ENCODE measurements around the gene PINLYP. TPM values are rescaled to one million over a fixed set of nuclear protein-coding genes. Genes with fewer than 3 reads are reported as not detected.
"Not testable (repeated sequence)": the region's sequence is repeated elsewhere in the genome, so short reads cannot be mapped to it uniquely, and the experiment has no call there.

Gene PINLYP
- total RNA-seq, 1 donor from 2014 or later, result 2.2 TPM

DNA sequence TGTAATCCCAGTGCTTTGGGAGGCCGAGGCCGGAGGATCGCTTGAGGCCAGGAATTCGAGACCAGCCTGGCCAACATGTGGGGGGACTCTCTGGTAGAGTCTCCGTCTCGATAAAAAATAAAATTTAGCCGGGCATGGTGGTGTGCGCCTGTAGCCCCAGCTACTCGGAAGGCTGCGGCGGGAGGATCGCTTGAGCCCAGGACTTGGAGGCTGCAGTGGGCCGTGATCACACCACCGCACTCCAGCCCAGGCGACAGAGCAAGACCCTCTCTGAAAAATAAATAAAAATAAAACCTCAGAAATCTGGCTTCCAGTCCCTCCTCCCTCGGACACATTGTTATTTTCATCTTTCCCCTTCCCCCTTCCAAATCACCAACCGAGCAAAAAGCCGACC is 20.0 kb downstream of the PINLYP start:
- intact Hi-C loops (cut with DNase I), result loop anchor here (10.0 kb wide), 1 partner anchor 131 kb away; the partner anchor contains the start of gene LYPD3
- DNase-seq (ENCODE audit: missing footprints) (peak; percentile 75), ATAC-seq (peak; percentile 4)

DNA sequence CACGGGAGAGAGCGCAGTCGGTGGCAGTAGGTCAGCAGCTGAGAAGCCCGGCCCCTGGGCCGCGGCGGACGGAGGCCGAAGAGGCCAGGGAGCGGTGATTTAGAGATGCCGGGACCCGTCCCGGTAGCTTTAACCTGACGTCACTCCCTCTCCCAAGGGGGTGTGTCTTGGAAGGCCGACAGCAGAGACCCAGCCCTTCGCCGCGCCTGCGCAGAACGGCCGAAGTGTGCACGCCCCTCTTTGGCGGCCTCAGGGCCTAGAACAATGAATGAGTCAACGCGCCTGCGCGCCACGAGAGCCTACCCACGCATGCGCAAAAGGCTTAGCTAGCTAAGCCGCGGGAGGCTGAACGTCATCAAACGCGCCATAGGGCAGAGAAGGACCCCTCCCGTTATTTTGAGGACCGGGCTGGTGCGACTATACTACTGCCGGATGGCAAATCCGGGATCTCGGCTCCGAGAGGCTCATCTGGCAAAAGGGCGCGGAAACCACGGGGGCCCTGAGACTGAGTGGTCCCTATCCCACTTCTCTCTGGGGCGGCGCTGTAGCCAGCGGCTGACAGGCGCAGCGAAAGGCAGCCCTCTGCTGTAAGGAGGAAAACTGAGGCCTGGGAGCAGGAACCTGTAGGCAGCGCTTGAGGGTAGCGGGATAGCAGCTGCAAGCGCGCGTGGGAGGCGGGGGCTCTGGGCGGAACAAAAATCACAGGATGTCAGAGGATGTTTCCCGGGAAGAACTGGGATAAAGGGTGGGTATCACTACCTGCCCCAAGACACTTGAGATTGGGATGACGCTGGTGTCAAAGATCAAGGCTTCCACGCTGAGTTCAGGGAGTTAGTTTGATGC is 20.6 kb downstream of the PINLYP start, which contains the start of the genes IRGQ and ZNF576:
TSS of gene IRGQ (minus strand) at position 136 of the 843 bp plus-strand sequence. CDS start 796 bp downstream, outside the sequence.
TSS of gene ZNF576 (plus strand) at position 597 of the 843 bp plus-strand sequence. CDS start 514 bp downstream, outside the sequence.
- ATAC-seq, result peak; percentile 95
- intact Hi-C loops (cut with DNase I), result loop anchor here (1.0 to 10.0 kb wide), 4 partner anchors 21 to 131 kb away; partner anchors contain the start of genes LYPD3, PINLYP, XRCC1 and ZNF428
- DNase-seq (ENCODE audit: missing footprints), result peak; percentile 100

DNA sequence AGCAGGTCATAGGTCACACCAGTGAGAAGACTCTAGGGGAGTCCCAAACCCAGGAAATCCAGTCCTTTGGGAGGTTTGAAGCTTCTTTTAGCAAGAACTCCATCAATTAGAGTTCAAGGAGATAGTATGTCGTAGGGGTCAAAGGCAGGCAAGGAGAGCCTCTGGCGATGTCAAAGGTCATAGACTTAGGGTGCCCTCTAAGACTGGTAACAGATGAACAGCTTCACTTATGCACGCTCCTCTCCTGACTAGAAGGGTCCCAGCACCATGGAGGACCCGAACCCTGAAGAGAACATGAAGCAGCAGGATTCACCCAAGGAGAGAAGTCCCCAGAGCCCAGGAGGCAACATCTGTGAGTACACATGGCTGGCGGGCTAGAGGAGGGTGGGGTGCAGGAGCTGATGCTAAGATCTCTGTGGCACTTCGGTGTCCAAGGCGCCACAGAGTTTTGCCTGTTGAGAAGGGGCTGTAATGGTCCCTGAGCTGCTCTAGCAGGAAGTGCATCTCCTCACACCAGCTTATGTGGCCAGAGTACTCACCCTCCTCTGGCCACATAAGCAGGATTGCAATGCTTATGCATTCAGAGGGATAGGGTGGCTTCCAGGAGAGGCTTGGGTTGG is 21.4 kb downstream of the PINLYP start:
- DNase-seq (ENCODE audit: missing footprints) (no peak), ATAC-seq (no peak)
- intact Hi-C loops (cut with DNase I), result loop anchor here (1.0 to 10.0 kb wide), 4 partner anchors 22 to 132 kb away; partner anchors contain the start of genes LYPD3, PINLYP, XRCC1 and ZNF428

DNA sequence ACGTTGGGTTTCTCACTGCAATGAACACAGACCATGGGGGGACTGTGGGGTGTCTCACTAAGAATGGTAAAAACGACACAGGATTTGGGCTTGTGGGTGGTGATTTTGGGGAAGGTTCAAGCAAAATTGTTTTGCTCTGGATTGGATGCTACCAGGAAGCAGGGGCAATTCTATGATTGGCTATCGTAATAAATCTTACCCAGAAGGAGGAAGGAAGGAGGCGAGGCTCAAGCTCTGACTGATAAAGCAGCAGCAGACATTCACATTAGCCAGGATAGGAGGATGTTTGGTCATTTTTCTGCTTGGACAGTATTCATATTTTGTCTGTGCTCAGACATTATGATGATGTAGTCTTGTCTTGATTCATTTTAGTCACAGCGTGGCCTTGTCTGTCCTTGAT is 22.3 kb downstream of the PINLYP start:
- intact Hi-C loops (cut with DNase I), result loop anchor here (10.0 kb wide), 1 partner anchor 133 kb away; the partner anchor contains the start of gene LYPD3
- ATAC-seq, result no peak

DNA sequence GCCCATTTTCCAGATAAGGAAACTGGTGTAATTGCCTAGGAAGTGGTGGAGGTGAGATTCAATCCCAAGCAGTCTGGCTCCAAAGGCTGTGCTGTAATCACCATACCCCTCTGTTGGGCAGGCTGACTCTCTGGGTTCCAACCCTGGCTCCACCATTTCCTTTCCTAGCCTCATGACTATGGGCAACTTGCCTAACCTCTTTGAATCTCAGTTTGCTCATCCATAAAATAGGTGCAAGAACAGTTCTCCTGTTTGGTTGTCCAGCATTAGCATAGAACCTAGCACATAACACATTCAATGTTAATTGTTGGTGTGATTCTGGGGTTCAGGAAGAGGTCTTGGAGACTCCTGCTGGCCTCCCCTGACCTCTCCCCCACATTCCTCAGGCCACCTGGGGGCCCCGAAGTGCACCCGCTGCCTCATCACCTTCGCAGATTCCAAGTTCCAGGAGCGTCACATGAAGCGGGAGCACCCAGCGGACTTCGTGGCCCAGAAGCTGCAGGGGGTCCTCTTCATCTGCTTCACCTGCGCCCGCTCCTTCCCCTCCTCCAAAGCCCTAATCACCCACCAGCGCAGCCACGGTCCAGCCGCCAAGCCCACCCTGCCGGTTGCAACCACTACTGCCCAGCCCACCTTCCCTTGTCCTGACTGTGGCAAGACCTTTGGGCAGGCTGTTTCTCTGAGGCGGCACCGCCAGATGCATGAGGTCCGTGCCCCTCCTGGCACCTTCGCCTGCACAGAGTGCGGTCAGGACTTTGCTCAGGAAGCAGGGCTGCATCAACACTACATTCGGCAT is 23.0 kb downstream of the PINLYP start:
- ATAC-seq (no peak), DNase-seq (ENCODE audit: missing footprints) (no peak)
- intact Hi-C loops (cut with DNase I), result loop anchor here (10.0 kb wide), 1 partner anchor 134 kb away; the partner anchor contains the start of gene LYPD3

More for the DNA sequence above, 22.3 kb downstream of the PINLYP start:
- DNase-seq (ENCODE audit: missing footprints), result no peak

DNA sequence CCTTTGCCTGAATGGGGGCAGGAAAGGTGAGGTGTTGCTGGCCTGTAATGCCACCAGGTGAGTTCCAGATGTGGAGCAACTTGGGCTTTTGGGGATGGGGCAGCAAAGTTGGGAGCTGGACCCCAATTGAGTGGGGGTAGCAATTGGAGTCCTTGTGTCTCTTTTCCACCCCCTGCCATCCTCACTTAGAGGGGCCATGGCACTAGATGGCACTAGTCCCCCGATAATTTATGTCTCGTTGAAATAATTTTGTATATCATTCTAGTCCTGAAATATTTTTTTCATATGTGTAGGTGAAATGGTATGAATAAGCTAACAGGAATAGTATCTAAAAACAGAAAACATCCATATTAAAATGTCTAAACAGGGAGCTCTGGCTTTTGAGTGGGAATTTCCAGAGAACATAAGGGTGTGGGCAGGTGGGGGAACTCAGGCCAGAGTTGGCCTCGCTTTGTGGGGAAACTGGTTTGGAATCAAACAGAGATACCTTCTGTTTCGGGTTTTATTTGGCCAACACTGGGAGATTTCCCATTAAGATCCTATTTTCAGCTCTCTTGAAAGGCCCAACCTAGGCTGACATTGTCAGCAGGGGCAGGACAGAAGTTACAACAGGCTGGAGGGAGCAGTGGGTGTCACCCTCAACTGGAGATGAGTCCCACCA is 24.2 kb downstream of the PINLYP start:
- ATAC-seq (no peak), DNase-seq (ENCODE audit: missing footprints) (no peak)
- intact Hi-C loops (cut with DNase I), result loop anchor here (10.0 kb wide), 1 partner anchor 135 kb away; the partner anchor contains the start of gene LYPD3

DNA sequence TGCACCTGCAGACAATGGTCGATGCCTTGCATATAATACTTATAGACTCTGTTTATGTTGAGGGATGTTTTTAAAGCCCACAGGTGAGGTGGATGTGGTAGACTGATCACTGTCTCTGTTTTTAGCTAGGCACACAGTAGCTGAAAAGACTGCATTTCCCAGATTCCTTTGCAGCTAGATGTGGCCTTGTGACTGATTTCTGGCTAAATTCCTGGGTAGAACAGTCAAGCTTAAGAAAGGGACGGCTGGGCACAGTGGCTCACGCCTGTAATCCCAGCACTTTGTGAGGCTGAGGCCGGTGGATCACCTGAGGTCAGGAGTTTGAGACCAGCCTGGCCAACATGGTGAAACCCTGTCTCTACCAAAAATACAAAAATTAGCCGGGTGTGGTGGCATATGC is 24.7 kb downstream of the PINLYP start:
- intact Hi-C loops (cut with DNase I); ATAC-seq; DNase-seq (ENCODE audit: missing footprints): not testable (repeated sequence)

DNA sequence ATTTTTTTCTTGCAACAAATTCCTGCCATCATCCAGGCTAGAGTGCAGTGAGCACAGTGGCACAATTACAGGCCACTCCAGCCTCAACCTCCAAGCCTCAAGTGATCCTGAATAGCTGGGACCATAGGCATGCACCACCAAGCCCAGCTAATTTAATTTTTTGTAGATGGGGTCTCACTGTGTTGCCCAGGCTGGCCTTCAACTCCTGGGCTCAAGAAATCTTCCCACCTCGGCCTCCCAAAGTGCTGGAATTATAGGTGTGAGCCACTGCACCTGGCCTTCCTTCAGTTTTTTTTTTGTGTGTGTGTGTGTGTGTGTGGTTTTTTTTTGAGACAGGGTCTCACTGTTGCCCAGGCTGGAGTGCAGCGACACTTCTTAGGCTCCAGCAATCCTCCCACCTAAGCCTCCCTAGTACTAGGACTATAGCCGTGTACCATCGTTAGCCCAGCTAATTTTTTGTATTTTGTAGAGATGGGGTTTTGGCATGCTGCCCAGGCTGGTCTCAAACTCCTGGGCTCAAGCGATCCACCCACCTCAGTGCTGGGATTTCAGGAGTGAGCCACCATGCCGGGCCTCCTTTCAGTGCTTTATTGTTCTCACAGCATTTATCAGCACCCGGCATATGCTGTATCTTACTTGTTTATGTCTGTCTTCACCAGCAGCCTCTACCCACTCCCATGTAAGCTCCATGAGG is 30.4 kb downstream of the PINLYP start:
- no peak for DNase-seq (ENCODE audit: missing footprints)
- intact Hi-C loops (cut with DNase I), result no loop called here
- ATAC-seq, result no peak

DNA sequence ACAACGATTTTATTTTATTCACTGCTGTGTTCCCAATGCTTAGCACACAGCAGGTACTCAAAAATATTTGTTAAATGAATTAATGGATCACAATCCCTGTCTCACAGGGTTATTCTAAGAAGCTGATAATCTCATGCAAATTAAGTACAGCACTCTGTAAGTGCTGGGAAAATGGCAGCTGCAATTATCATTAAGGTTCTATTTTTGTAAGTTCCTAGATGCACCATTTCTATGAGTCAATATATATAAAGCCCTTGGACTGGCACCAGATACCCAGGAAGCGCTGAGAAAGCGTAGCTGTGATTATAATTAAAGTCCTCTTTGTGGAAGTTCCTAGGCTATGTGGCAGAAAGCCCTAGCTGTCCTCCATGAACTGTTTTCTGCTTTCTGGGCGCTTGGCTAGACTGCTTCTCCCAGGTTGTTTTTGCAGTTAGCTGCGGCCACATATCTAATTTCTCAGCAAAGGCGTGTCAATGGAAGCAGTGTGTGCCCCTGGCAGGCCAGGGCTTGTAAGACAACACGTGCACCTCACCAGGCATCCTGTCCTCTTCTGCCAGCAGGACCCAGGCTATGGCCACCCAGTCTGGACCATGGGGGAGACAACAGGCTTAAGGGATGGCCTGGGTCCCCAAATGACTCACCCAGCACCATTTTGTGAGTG is 31.1 kb downstream of the PINLYP start:
- intact Hi-C loops (cut with DNase I), result no loop called here
- DNase-seq (ENCODE audit: missing footprints), result no peak
- ATAC-seq, result no peak

DNA sequence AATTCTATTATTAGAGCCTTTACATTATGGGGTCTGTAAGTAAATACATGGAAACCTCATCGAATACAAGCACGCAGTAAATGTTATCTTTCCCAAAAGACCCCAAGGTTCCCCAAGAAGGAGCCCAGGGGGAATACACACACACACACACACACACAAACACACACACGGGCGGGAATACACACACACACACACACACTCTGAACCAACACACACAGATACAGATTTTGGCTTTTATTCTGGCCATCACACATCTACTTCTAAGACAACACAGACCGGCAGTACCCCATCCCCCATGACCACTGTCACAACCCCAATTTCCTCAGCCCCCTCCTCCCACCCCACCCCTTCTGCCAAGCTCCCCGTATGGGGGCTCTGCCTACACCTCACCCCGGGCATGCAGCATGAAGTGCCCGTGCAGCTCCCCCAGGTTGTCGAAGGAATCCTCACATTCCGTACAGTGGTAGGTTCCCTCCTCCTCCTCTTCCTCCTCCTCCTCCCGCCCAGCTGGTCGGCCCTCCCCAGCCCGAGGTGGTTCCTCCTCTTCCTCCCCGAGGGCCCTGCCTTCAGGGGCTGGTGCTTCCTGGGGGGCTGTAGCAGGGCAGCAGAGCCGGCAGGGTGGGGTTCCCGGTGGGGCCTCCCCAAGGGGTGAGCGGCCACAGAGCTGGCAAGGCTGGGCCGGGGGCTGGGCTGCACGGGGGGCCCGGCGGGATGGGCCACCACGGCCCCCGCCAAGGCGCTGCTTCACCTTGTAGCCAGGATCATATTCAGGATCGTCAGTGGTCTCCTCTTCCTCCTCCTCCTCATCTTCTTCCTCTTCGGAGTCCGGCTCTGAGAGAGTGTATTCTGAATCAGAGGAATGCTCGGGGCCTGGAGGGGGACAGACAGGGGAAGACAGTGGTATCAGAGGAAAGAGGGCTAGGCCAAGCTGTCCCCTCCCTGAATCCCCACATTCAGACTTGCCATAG is 31.9 kb downstream of the PINLYP start:
- DNase-seq (ENCODE audit: missing footprints) (no peak), ATAC-seq (no peak)
- intact Hi-C loops (cut with DNase I), result no loop called here

DNA sequence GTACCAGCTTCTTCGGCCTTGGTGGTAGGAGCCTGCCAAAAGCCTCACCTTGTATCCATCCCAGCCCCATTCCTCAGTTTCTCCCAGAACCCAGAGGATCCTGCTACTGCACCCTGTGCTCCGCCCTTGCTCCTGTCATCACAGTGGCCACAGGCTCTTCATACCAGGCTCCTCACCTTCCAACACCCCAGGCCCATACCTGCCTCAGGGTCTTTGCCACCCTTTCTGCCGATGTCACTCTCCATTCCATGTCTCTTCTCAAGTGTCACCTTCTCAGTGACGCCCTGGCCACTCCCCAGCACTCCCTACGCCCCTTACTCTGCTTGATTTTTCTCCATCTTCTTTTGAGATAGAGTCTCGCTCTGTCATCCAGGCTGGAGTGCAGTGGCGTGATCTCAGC is 34.3 kb downstream of the PINLYP start:
- intact Hi-C loops (cut with DNase I), result no loop called here
- DNase-seq (ENCODE audit: missing footprints) (no peak), ATAC-seq (no peak)

DNA sequence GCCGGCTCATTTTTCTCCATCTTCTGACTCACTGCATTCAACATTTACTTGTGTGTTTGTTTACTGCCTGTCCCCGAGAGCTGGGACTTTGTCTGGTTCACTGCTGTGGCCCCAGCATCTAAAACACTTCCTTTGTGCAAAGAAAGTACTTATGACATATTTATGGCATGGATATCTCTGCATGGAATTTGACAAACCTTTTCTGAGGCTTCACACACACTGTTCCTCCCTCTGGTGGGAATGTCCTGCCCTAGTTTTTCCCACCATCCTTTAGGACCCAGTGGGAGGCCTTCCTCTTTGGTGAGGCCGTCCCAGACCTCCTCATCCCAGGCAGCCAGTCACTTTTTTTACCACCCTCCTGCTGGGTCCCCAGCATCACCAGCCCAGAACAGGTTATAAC is 34.9 kb downstream of the PINLYP start:
- ATAC-seq (no peak), DNase-seq (ENCODE audit: missing footprints) (no peak)
- intact Hi-C loops (cut with DNase I), result no loop called here

DNA sequence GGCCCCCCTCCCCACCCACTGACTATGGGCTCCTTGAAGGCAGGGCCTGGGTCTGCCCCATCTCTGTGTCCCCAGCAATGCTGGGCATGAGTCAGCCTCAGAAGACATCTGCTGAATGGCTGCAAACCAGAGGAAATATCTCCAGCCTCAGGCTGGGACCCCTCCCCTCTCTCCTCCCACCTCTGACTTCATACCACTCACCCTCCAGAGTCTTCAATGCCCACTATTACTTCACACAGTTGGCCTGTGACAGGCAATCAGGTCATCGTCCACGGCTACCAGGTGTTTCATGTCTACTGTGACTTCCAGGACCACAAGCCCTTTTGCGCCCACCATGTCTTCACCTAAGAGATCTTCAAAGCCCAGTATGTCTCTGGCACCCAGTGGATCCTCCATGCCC is 36.2 kb downstream of the PINLYP start, which contains the start of gene SRRM5:
TSS of gene SRRM5 (plus strand) at position 301 of the 400 bp plus-strand sequence. CDS start at position 335, 34 bp downstream.
- no peak for DNase-seq (ENCODE audit: missing footprints)
- no peak for ATAC-seq
- intact Hi-C loops (cut with DNase I), result no loop called here

DNA sequence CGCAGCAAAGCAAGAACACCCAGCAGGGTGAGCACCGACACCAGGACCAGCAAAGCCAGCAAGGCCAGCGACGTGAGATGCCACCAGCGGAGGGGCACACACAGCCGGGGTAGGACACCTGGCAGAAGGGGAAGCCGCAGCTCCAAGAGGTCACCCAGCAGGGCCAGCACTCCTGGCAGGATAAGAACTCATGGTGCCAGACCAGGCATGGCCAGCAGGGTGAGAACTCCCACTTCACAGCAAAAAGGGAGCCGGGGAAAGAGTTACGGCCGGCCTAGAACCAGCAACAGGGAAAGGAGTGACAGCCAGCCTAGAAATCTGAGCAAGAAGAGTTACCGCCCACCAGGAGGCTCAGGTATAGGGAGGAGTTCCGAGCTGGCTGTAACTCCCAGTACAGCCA is 36.8 kb downstream of the PINLYP start:
- intact Hi-C loops (cut with DNase I), result no loop called here
- DNase-seq (ENCODE audit: missing footprints) (no peak), ATAC-seq (no peak)

DNA sequence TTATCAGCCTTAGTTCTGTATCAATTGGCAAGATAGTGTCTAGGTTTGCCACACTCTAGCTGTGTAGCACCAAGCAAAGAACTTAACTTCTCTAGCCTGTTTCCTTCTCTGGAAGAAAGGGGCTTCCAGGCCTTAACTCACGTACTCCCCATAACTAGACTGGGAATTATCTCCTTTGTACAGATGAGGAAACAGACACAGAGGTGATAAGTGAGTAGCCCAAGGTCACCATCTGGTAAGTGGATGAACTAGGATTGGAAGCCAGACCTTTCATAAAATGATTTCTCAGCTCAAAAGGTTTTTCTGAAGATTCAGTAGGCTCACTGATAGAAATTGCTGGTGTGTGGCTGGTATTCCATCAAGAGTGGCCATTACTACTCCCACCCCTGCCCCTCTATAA is 40.7 kb downstream of the PINLYP start:
- no peak for DNase-seq (ENCODE audit: missing footprints)
- intact Hi-C loops (cut with DNase I), result no loop called here
- no peak for ATAC-seq

DNA sequence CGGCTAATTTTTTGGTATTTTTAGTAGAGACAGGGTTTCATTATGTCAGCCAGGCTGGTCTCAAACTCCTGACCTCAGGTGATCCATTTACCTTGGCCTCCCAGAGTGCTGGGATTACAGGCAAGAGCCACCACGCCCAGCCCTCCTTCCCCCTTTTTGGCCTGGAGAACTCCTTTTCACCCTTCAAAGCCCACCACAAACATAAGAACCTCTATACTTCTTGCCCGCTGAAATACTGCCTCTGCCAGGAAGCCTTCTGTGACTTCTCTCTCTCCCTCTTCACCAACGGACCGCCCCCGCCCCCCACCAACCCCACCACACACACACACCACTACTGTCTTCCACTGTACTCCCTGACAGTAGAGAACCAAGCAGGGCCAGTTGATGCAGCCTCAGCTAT is 41.4 kb downstream of the PINLYP start:
- ATAC-seq (no peak), DNase-seq (ENCODE audit: missing footprints) (peak; percentile 9)
- intact Hi-C loops (cut with DNase I), result no loop called here
